HG03457 (cell line): ENCODE measurements around the gene HIGD2A.

ENCODE experiments used
- ATAC-seq: cut with Tn5 transposase; IDR thresholded peaks from one replicate; pipeline ENCODE4 v1.9.1; 2021; ENCODE audit warnings: moderate number of reproducible peaks; ENCODE audit not compliant: unreplicated experiment

HIGD2A gene

DNA sequence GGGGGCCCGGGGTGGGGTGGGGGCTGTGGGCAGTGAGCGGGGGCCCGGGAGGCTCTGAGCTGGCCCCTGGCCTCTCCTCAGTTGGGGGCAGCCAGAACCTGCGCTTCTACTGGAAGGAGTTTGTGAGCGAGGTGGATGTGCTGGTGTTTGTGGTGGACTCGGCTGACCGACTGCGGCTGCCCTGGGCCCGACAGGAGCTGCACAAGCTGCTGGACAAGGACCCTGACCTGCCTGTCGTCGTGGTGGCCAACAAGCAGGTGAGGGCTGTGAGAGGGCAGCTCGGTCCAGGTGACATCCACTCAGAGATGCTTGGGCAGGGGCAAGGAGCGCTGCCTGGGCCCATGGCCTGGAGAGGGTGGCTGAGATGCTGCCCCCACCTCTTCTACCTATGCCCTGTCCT lies 19.8 kb upstream of the HIGD2A start:
- no peak for ATAC-seq

DNA sequence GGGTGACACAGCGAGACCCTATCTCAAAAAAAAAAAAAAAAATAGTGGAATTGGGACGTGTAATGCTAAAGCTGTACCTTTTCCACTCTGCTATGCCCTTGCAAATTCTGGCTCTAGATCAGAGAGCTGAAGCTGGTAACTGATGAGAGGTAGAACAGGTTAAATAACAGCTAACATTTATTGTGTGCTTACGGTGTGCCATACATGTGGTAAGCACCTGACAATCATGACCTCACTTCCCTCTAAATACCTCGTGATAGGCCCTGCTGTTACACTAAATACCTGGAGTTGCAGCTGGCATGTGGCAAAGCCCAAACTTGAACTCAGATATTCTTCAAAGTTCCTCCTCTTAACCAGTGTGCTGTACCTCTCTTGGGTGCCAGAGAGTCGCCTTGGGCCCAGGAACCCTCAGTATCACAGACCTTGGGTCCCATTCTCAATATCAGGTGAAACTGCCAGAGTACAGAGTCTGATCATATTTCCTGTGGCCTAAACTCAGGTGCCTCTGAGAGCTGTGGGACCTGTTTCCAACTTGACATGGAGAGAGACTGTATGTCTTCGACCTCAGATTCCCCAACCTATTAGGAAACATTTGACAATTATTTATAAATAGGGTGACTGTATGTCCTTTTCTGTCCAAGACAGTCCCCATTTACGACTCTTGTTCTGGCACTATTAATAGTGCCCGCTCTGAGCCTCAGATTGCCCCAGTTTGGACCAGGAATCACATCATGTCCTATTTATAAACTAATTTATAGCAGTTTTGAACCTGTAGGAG lies 18.4 kb upstream of the HIGD2A start:
- no peak for ATAC-seq

DNA sequence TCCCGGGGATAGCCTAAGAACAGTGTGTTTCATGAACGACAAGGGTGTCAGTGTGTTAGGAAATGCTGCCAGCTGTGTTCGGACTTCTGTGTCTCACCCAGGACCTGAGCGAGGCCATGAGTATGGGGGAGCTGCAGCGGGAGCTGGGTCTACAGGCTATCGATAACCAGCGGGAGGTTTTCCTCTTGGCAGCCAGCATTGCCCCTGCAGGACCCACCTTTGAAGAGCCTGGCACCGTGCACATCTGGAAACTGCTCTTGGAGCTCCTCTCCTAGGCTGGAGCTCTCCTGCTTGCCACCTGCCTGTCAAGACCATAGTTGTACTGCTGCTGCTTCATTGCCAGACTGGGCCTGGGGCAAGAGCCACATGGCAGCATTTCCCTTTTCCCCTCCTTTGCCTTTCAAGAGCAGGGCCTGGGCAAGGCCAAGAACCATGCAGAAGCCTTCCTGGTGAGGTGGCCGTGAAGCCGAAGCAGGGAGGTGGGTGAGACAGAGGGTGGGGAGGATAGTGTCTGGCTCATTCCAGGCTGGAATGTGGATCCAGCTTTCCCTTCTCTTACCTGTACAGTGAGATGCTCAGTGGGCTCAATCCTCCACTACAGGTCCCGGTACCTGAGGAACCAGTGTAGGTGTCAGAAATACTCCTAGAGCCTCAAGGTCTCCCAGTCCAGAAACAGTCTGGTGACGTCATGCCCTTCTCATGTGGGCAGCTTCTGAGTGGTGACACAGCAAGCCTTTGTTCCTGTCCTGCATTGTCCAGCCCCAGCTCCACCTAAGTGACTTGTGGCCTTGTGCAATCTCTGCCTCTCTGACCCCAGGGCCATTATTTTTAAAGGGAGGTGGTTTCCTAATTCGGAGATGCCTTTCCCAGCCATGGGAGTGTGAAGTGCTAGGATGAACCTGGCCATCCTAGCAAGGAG lies 16.7 kb upstream of the HIGD2A start:
- no peak for ATAC-seq

DNA sequence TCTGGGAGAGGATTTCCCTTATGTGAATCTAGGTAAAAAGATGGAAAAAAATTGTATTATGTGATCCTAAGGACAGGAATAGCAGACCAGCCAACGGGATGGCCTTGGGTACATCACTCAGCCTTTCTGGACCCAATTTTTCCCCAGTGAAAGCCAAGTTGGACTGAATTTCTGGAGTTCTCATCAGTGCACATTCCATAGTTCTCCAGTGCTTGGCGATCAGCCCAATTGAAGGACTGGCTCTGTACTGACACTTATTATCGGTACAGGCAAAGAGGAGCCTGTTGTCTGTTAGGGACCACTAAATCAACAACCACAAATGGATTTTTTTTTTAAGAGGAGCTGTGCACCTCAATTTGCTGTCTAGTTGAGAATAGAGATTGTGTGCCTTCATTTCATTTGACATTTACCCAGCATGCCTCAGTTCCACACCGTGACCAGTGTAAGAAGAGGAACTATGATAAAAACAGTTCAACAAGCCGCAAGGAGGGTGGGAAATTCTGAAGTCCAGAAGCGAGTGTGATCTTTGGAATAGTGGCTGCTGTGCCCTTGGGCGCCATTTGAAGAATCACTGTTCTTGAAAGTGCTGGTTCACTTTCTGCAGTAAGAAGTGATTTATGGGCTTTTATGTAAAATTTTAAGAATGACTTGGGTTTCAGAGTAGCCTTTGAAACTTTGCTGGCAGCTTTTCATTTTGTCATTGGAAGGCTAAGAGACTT lies 15.3 kb upstream of the HIGD2A start:
- no peak for ATAC-seq

DNA sequence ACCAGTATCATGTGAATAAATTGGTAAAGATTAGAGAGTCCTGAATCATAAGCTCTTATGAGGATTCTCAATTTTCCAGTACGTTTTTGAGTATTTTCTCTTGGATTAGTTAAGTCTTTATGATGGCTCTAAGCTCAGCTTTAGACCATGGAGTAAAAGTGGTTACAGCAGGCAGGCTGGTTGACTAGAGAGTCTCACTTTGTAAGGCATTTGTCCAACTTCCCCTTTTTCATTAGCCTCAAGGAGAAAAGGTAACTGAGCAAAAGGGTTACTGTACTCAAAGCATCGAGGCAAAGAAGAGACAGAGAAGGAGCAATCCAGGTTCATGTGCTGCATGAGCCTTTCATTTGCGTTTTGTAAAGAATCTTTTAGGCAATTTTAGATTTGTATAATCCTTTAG lies 8.7 kb upstream of the HIGD2A start:
- ATAC-seq: no peak

DNA sequence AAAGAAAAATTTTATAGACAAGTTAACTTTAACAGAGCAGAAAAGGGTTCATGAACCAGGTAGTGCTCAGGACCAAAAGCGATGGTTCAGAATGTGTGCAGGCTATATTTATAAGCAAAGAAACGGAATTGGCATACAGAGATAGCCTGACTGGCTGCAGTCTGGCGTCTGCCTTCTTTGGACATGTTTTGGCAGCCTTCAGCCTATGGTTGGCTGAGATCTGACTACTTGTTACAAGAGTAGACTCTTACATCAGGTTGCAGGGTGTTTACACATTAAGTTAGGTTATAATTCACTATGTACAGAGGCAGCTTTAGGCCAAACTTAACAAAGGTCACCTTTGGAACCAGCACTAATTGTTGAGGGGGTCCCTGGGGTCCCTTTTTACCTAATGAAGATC lies 7.1 kb upstream of the HIGD2A start:
- ATAC-seq: no peak

DNA sequence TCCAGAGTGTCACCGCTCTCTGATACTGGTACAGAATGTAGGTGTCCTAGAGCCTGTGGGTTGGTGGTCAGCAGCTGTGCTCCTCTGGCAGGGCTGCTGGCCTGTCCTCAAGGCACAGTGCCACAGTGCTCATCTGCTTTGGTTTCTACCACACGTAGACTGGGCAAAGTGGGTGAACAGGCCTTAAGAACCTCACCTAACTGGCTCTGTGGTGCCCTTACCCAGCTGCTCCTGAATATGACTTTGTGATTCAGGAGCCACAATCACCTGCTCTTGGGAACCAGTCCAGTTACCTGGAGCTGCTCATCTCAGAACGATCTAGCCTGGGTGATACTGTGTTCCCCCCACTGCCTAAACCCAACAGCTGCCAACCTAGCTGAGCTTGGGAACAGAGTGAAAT lies 6.6 kb upstream of the HIGD2A start:
- ATAC-seq: no peak

DNA sequence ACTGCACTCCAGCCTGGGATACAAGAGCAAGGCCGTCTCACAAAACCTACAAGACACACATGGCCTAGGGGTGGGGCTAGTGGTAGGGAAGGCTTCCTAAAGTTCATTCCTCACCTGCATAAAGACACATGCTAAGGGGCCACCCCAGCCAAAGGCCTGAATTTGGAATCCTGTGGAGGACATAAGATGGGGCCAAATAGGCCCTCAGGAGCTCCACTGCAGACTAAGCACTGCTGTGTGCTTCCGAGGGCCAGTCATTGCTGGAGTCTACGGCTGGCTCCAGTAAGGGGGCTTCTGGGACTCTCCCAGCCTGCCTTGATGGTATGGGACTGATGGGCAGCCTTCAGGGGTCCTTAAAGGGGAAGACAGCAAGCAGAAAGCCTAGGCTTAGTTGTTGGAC lies 5.8 kb upstream of the HIGD2A start:
- ATAC-seq: no peak

DNA sequence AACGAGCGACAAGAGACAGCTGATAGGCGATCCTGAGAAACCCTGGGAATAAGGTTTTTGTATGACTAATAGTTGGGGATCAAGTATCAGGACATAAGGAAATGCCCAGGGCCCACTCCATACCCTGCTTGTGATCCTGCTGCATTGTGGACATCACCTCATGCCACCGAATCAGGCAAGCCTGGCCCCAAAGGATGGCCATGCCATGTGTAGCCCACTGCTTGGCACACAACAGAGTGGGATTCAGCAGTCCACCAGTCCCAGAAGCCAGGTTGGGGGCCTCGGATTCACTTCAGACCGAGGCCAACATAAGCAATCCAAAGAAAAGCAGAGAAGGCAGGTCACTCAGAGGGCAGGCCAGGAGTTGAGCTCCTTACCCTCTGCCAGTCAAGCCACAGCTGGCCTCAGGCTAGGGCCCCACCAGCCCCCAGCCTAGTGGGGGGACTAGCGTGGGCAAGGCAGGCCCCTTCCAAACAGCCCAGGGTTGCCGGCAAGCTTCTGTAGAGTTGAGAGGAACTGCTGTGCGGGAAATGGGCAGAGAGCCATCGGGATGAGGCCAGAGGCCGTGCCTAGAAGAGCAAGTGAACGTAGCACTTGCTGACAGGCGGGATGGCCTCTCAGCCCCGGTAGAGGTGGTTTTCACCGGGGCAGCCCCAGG lies 5.2 kb upstream of the HIGD2A start:
- no peak for ATAC-seq

DNA sequence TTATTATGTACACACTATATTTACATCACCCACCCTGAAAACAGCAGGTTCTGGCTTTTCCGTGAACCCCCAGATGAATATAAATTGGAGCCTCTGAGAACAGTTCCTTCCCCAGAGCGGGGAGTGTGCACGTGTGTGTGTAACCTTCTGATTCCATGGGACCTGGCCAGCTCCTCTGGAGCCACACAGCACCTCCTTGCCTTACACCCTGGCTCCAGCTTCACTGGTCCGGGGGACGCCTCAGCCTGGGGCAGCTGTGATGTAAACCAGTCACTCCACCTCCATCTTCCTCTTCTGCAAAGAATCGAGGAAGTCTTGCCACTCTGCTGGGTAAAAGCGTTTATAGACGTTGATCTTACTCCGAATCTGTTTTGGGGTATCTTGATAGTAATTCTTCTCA lies 4.6 kb upstream of the HIGD2A start:
- no peak for ATAC-seq

DNA sequence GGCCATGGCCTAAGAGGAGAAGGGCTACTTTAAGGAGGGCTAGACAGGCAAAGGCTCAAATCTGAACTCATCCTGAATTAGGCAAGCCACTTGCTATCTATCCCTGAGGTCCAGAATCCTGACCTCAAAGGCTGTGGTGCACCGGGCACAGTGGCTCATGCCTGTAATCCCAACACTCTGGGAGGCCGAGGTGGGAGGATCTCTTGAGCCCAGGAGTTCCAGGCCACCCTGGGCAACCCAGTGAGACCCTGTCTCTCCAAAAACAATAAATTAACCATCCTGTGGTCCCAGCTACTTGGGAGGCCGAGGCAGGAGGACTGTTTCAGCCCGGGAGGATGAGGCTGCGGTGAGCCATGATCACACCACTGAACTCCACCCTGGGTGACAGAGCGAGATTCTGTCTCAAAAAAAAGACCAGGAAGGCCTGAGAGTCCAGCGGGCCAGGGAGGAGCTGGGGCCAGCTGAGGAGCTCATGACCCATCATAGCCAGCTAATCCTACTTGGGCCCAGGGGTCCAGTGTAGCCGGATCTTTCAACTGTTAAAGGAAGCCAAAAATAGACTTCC lies 4.1 kb upstream of the HIGD2A start:
- no peak for ATAC-seq

DNA sequence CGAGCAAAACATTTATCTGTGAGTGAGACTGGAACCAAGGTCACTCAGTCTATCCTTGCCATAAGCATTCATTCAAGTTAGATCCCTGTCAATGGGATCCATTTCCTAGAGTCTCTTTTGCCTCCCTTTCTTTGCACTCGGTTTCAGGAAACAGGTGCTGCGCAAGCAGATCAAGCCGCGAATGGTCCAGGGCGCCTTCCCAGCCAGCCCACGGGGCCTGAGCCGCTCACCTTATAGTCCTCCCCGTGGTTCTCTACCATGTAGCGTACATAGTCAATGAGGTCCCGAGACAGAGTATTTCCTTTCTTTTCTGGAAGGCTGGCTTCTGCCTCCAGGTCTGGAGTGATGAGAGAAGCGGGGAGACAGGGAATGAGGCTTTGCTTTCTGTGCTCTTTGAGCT lies 3.6 kb upstream of the HIGD2A start:
- ATAC-seq: no peak

DNA sequence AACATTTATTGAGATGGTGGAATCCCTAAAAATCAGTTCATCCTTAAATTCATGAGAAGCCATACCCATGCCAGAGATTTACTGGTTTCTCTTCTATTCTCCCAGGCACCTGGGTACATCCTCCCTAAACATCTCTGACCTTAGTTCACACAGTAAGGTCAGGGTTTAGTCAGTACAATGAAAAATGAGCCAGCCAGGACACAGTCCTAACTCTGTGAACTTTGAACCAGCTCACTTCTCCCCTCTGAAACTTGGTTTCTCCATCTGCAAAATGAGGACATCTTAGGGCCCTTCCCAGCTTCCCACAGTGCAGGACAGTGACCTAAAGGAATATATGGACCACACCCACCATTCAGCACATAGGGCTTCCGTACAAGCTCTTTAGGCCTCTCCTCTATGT lies 2.1 kb upstream of the HIGD2A start:
- ATAC-seq: no peak

DNA sequence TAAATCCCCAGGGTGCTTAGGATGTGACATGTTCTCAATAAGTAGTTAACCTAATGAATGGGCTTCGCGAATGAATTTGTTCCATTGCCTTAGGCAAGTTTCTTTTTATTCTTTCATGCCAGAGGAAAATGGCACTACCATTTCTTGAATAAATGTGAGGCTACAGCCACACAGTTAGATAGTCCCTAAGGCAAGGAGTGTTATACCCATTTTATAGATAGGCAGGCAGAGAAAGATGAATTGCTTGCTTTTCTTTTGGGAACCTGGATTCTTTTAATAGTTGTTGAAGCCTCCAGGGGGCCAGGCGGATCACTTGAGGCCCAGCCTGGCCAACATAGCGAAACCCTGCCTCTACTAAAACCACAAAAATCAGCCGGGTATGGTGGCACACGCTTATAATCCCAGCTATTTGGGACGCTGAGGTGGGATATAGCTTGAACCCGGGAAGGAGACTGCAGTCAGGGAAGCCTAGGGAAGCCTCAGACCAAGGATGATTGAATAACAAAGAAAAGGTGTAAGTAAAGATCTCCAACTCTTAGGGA lies 1.1 kb upstream of the HIGD2A start:
- no peak for ATAC-seq

DNA sequence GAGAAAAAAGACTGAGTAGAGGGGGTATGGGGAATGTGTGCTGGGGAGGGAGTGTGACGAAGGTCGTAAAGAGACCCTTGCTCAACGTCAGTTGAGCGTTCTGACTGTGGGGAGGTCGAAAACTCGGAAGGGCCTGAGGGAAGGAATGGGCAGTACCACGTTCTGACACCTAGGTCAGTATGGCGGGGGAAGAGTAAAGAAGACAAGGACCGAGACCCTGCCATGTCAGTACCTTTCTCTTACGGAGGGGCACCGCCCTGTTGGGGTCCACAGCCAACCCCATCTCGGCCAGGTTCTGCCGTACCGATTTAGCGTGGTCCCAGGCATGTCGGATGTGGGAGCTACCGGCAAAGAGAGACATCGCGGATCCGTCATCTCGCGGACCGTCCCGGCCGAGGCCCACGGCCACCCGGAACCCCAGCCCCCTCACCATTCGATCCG lies 528 bp upstream of the HIGD2A start:
- no peak for ATAC-seq

DNA sequence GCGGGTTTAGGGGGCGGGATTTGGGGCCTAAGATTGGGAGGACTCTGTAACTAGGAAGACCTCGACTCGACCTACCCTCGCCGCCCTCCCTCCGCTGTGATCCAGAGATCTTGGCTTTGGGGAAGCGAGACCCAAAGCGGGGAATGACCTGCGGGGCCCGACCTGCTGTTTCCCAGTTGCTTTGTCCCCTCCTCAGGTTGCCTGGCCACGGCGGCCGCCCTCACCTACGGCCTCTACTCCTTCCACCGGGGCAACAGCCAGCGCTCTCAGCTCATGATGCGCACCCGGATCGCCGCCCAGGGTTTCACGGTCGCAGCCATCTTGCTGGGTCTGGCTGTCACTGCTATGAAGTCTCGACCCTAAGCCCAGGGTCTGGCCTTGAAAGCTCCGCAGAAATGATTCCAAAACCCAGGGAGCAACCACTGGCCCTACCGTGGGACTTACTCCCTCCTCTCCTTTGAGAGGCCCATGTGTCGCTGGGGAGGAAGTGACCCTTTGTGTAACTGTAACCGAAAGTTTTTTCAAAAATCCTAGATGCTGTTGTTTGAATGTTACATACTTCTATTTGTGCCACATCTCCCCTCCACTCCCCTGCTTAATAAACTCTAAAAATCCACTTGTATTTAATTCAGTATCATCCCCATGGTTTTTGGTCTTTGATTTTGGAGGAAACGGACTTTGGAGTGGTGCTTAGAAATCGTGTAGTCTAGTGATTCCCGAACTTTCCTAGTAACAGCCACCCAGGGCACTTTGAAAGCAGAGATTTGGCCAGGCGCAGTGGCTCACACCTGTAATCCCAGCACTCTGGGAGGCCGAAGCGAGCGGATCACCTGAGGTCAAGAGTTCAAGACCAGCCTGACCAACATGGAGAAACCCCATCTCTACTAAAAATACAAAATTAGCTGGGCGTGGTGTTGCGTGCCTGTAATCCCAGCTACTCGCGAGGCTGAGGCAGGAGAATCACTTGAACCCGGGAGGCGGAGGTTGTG lies 878 bp downstream of the HIGD2A start:
- ATAC-seq: peak; percentile 14

DNA sequence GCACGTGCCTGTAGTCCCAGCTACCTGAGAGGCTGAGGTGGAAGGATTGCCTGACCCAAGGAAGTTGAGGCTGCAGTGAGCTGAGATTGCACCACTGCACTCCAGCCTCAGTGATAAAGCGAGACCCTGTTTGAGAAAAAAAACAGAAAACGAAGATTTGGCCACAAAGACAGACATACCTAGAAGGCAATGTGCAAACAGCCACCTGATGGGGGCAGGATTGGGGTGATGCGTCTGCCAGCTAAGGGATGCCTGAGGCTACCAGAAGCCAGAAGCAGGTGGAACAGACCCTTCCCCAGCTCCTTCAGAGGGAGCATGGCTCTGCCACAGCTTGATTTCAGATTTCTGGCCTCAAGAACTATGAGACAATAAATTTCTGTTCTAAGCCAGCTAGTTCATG lies 2.9 kb downstream of the HIGD2A start:
- no peak for ATAC-seq

DNA sequence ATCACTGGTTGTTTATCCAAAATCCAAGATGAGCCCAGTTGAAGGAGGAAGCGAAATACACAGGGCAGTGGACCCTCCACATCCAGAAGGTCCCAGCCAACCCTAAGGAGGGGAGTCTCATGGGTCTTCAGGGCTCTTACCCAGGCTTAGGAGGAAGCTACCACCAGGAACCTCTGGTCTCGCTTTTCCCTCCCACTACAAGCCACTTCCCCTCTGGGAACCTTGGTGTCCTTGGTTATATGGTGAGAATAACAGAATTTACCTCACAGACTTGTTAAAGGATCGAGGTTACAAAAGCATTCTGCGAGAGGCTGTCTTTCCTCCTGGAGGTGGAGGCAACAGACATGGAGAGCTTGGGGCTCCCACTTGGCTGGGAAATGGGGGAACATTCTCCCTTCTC lies 3.4 kb downstream of the HIGD2A start:
- no peak for ATAC-seq

DNA sequence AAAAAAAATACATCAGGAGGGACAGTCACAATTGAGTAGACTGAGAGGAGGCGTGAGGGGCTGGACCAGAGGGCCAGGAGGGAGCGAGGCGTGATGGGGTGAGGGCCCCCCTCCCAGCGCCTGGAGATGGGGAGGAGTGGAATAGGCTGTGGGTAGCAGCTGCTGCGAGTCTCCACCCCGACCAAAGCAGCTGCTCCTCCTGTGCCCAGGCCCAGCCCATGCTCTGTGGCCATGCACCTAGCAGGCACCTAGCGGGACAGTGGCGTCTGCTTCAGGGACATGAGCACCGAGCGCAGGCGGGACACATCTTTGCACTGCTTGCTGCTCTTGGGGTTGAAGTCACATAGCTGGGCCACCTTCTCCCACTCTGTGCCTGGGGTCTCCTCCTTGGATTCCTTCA lies 4.0 kb downstream of the HIGD2A start:
- no peak for ATAC-seq
